GM21825 (cell line): ENCODE results near the gene HACD3.

ENCODE experiments used
- ATAC-seq: cut with Tn5 transposase; IDR thresholded peaks from one replicate; pipeline ENCODE4 v1.9.1; 2021; ENCODE audit warnings: mild to moderate bottlenecking, moderate library complexity; ENCODE audit not compliant: unreplicated experiment

Gene HACD3, protein sequence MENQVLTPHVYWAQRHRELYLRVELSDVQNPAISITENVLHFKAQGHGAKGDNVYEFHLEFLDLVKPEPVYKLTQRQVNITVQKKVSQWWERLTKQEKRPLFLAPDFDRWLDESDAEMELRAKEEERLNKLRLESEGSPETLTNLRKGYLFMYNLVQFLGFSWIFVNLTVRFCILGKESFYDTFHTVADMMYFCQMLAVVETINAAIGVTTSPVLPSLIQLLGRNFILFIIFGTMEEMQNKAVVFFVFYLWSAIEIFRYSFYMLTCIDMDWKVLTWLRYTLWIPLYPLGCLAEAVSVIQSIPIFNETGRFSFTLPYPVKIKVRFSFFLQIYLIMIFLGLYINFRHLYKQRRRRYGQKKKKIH

DNA sequence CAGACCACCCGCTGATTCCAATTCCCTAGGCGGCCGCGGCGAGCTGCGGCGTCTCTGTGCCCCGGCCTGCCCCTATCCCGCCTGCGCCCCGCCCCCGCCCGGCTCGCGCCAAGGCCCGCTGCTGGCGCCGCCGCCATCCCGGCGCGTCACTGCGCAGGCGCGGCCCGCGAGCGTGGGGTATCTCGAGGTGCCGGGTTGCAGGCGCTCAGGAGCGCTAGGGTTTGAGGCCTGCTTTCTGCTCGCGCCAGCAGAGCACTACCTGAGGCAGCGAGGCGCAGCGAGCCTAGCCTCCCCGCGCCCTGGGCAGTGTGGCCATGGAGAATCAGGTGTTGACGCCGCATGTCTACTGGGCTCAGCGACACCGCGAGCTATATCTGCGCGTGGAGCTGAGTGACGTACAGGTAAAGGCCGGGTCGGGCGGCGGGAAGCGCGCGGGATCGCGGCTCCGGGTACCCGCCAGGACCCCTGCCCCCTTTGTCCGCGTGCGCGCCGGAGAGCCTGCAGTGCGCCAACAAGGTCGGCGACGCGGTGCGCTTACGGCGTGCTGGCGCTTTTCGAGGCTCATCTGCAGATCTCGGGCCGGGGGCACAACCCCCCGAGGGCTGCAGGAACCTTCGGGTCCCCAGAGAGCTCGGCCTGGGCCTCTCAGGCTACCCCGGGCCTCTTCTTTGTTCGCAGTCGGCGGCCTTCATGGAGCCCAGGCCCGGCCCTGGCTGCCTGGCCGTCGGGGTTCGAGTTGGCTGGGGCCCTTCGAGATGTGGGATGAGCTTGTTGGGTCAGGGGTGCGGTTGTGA lies at the start of gene HACD3:
HACD3 (plus strand) TSS at position 146 of the 794 bp plus-strand sequence; CDS start at position 315, 169 bp downstream.
- peak; percentile 76 for ATAC-seq

DNA sequence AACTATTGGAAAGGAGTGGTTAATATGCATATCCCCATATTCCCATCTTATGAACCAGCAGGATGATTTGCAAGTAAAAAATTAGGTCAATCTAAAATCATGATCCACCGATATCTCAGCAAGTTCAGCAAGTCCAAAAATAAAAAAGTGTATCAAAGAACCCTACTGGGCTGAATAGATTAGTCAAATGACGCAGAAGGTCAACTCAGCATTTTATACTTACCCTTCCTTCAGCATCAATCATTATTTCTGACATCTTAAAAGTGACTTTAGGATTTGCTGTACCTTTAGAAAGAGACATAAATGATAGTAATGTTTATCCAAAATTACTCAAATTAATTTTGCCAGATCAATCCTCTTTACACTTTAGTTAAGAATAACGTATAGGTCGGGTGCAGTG lies 45.4 kb upstream of the HACD3 start:
- ATAC-seq = no peak

DNA sequence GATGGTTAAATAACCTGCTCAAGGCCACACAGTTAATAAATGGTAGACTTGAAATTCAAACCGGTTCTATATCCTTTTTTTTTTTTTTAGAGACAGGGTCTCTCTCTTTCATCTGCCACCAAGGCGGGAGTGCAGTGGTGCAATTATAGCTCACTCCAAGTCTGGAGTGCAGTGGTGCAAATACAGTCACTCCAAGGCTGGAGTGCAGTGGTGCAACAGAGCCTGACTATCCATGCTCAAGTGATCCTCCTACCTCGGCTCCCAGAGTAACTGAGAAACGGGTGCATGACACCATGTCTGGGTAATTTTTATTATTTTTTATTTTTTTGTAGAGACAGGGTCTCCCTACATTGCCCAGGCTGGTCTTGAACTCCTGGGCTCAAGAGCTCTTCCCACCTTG lies 36.2 kb upstream of the HACD3 start:
- no peak for ATAC-seq

DNA sequence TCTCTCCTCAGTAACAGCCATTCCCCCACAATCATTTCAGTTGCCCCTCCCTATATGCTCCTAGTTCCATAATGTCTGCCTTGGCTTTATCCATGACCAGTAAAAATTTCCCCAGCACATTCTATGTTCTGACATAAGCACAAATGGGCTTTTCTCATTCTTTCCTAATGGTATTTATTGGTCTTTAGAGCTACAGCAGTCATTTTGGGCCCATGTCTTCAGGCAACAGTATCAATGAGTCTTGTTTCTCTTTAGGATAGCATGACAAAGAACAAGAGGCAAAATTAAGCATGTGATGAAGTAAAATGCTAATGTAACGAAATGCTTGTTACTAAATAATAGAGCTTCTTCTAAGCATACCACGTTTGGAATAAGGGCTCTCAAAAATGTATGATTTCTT lies 20.9 kb upstream of the HACD3 start:
- ATAC-seq = no peak

DNA sequence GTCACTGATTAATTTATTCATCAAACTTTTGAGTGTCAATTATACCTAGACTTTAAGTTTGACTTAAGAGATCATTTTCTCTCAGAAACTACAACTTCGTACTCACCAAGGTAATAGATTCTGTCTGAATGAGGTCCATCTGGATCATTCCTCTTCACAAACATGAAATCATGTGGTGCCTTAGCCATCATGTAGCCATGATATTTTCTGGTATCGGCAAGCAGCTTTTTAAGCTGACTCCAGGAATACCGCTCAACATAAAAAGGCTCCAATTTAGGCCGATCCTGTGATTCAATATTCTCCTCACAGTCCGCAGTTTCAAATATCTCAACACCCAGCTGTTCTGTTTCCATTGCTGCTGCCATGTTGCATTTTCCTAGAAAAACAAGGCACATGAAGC lies 18.1 kb upstream of the HACD3 start:
- no peak for ATAC-seq

DNA sequence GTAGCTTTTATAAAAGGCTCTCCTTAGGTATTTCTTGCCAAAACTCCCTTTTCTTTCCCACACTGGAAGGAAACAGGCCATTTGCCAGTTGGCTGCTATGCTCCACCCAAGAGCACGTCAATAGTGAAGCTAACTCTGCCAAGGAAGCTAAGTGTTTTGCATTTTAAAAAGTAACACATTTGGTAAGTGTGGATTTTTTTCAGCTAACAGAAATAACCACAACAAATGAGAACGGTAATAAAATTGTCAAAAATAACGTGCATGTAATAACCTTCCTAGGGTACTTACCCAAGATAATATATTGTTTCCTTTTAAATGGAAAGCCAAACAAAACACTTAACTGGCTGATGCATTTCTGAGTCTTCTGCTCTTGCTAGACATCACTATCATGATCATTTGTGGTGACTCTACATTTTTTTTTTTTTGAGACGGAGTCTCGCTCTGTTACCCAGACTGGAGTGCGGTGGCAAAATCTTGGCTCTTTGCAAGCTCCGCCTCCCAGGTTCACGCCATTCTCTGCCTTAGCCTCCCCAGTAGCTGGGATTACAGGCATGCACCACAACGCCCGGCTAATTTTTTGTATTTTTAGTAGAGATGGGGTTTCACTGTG lies 17.4 kb upstream of the HACD3 start:
- no peak for ATAC-seq

DNA sequence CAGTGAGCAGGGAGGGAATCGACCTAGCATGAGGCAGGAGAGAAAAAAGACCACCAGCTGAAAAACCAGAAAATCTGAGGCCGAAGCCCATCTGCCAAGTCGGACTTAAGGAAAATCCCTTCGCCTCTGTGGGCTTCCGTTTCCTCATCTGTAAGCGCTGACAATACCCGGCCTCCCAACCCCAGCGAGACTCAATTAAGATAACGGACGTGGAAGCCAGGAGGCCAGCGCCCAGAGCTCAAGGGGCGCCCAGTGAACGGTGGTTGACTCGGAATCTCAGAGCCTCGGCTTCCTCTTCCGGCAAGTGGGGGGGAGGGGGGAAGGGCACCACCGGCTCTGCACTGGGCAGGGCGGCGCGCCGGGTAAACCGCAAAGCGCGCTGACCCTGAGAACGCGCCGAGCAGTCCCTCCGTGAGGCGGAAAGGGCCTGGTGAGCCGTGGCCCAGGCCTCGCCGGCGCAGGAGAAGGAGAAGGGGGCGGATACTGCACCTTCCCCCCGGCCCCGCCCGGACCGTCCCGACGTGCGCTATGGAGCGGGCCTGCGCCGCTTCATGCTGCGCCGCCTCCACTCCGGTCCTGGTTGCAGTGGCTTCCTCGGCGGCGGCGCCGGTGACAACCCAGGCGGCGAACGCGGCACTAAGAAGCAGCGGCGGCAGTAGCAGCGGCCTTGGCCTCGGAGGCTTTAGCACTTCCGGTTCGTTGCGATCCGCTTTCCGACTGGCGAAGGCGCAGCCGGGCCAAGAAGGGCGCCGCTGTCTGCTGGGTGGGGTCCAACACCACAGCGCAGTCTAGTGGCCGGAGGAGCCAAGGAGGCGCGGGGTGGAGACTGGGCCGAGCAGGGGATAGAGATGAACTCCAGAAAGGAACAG lies 13.0 kb upstream of the HACD3 start, which contains the start of gene DPP8:
DPP8 (minus strand) TSS at position 693 of the 869 bp plus-strand sequence. CDS start 5,136 bp downstream, outside the sequence.
- peak; percentile 92 for ATAC-seq

DNA sequence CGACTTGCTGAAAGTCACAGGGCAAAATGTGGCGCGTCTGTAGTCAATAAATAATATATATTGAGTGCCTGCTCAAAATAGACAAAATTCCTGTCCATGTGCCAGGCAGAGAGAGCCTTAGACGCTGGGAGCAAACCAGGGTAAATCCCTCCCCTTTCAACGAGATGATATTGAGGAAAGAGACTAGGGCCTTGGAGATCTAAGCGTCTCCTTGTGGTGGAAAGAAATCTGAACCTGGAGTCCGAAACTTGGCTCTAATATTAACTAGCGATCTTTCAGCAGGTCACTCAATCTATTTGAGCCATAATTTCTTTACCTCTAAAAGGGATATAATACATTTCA lies 12.4 kb upstream of the HACD3 start:
- ATAC-seq = no peak

DNA sequence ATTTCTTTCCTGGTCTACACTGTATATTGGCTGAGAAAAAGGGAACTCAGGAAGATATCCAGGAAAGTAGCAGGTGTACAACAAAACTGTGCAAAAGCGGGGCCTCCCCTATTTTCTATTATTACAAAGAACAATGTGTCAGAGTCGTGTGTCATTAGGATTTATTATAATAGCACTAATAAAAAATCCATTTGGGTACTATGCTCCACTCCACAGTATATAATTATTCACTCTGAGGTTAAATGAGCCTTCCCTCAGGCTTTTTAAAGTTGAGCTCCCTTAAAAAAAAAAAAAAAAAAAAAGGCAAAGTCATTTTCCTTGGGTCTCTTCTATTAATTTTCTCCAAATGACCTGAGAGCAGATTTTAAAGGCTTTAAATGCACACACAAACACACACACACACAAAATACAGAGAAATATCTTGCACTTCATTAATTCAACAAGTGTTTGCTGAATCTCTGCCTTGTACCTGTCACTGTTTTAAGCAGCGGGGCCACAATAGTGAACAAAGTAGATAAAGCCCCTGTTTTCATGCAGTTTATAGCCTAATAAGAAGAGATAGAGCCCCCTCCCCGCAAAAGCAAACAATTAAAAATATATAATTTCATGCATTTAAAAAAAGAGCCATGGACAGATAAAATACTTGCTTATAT lies 11.5 kb upstream of the HACD3 start:
- no peak for ATAC-seq

DNA sequence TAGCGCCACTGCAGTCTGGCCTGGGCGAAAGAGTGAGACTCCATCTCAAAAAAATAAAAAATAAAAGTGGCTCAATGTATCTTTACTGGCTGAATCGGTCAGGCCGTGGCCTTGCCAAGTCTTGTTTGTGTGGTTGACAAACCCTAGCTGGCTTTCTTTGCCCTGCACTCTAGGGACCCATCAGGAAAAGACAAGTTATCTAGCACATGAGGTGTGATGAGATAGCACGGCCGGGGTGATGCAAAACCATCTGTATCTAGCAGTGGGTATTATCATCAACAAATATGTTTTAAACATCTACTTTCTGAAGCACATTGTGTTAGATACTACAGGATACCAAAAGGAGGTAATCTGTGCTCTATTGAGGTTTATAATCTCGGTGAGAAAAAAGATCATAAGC lies 8.9 kb upstream of the HACD3 start:
- no peak for ATAC-seq

DNA sequence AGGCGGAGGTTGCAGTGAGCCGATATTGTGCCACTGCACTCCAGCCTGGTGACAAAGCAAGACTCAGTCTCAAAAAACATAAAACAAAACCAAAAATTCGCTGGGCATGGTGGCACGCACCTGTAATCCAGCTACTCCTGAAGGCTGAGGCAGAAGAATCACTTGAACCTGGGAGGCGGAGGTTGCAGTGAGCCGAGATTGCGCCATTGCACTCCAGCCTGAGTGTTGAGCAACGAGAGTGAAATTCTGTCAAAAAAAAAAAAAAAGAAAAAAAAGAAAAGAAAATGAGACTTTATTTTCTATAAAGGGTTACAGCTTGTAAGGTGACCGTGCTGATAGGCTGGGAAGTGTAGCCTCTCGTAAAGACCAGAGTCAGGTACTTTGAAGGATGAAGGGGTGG lies 6.0 kb upstream of the HACD3 start:
- no peak for ATAC-seq

DNA sequence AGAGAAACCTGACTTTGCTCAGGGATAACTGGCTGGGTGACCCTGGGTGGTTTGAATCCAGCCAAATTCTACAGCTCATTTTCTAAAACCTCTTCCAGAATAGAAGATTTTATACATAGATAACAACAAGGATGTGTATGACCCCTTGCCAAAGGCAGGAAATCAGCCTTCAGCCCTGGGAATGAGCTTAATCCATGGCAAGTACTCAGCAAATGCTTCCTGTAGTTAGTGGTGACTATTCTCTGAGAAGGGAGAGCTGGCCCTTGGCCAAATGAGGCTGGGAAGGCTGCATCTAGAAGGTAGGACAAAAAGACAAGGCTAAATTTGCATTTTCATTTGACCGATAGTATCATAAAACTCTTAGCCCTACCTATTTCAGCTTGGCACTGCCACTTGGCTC lies 4.6 kb upstream of the HACD3 start:
- no peak for ATAC-seq

DNA sequence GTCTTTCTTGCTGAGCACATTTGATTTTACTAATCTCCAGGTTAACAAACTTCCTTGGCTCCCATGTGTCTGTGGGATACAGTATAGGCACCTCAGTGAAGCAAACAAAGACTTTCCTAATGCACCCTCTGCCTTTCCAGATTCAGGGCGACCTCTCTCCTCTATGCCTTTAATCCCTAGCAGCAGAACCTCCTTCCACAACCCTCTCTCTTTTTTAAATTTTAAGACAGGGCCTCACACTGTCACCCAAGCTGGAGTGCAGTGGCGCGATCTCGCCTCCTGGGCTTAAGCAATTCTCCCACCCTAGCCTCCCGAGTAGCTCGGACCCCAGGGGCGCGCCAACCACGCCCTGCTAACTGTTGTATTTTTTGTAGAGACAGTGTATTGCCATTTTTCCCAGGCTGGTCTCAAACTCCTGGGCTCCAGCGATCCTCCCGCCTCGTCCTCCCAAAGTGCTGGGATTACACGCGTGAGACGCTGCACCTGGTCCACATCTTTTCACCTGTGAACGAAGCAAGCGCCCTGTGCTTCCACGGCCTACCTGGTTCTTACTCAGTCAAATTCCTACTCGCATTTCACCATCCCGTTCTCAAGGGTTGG lies 1.7 kb upstream of the HACD3 start:
- ATAC-seq = no peak

DNA sequence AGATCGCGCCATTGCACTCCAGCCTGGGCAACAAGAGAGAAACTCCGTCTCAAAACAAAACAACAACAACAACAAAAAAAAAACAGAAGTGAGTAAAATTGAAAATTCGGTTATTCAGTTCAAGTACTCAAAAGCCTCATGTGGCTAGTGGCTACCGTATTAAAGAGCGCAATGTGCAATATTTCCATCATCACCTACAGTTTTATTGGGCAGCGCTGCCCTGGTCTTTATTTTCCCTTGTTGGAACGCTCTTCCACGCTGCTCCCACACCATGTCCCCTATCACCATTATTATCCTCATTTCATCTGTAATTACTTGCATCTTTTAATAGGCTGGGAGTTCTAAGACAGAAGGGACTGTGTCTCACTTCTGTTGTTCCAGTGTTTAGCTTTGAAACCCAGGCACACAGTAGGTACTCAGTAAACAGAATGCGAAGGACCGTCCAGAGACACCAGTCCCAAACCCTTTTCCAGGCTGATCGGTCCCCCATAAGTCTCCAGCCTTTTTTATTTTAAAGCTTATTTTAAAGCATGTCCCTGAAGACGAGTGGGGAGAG lies 423 bp upstream of the HACD3 start:
- ATAC-seq = no peak

DNA sequence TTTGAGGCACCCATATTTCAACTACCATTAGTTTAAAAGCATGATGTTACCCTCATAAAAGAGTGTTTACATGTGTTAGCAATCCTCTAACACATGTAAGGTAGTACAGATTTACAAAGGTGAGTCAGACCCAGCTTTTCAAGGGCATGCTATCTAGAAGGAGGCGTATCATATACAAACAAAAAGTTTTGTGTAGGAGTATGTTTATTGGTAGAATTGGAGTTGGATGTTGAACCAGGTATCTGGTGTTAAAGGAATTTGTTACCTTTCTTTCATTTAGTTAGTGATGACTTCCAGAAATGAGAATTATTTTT lies 2.4 kb downstream of the HACD3 start:
- ATAC-seq = no peak

DNA sequence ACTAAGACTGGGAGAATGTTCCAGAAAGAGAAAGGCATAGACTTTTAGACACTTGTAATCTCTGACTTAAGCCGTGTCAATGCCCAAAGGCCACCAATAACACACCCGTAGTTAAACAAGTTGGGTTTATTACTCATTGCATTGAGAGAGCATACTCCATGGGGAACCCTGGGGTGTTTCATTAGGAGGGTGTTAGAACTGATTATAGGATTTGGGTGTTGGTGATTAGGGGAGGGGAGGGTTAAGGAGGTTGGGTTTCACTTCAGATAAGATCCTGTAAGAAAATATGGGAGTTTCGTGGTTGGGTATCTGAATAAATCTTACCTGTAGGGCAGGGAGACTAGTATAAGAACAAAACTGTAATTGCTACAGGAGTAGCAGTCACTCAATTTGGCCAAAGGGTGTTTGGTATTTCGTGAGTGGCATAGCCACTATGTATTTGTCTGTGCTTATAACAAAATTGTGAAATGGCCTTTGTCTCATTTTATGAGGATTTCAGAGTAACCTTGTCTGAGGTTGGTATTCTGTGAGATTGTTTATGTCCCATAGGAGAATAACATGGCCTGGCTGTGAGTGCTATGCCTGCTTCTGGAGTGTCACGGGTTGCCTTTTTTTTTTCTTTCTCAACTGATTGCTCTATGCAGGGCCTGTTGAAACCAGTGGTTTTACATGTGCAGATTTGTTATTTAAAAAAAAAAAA lies 2.9 kb downstream of the HACD3 start:
- ATAC-seq = no peak

DNA sequence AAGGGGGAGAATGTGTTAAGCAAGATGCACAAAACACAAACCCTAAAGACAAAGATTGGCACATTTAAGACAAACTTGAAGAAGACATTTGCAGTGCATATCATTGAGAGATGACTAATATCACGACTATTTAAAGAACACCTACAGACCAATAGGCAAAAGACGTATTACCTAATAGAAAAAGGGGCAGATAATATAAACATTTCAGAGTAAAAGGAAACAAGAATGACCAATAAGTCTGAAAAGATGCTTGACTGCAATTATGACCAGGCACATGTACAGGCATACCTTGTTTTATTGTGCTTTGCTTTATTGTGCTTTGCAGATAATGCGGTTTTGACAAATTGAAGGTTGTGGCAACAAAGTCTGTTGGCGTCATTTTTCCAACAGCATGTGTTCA lies 4.9 kb downstream of the HACD3 start:
- no peak for ATAC-seq

DNA sequence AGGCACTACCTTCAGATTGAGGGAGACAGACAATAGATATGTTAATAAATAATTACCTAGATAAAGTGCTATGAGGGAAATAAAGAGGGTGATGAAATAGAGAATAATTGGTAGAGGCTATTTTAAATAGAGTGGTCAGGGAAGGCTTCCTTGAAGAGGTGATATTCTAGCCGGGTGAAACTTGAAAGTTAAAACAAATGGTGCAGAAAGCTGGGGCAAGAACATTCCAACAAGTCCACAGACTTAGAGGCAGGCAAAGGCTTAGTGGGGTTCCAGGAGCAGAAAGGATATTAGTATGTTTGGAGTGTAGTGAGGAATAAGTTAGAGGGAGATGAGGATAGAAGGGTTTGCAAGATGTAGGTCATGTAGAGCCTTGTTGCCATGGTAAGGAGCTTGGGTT lies 10.1 kb downstream of the HACD3 start:
- no peak for ATAC-seq

DNA sequence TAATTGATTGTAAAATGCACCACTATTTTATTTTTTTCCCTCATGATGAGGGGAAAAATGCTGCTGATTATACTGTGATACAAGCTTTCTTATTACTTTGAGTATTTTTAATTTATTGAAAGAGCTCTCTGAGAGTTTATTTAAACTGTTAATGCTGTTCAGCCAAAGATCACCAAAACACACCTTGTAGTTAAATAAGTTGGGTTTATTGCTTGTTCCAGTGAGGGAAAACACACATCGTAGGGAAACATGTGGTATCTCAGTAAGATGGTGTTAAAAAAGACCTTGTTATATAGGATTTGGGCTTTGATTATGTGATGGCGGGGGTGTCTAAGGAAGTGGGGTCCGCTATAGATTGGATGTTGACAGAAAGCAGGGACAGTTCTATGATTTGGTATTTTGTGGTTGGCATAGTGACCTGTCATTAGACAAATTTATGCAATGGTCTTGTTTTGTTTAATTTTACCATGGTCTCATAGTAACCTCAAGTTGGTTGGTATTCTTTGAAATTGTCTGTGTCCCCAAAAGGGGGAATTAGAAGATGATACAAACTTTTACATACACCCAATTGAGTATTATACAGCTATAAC lies 11.1 kb downstream of the HACD3 start:
- ATAC-seq = no peak
